Endothelial cell of umbilical vein (primary cell): Measurements from ENCODE around the gene CXCL11. TPM values are rescaled to one million over a fixed set of nuclear protein-coding genes. Genes with fewer than 3 reads are reported as not detected.

Experiments used
- BruUV-seq: library from RNA; stranded (reverse); fragments of 400-500 nt; replicated peaks from 2 replicates; lab custom pipeline; 2021; lab: Mats Ljungman, UMichigan
- CTCF ChIA-PET: fragments of 300-600, 350-600 bp; sonication (Branson Sonifier 250); formaldehyde crosslinking; loops from one replicate; lab custom pipeline; 2021; ENCODE audit warnings: antibody characterized with exemption, inconsistent platforms; lab: Charles Lee
- POLR2A ChIA-PET: fragments of 300-600, 350-600 bp; sonication (Branson Sonifier 250); formaldehyde crosslinking; loops from one replicate; lab custom pipeline; 2021; ENCODE audit warnings: antibody characterized with exemption, inconsistent platforms; lab: Charles Lee
- DNase-seq: peaks from one replicate; pipeline ENCODE4 v3.0.0-alpha.2; 2011; ENCODE audit warnings: low read depth, low spot score
- FAIRE-seq: peaks from 2 replicates; lab custom pipeline; 2011; peaks lifted over from hg19 to GRCh38; lab: Jason Lieb, UNC
- H2AFZ ChIP-seq: 2 replicates; pipeline ENCODE4 v1.6.0; 2012; ENCODE audit warnings: low read depth, low read length, control low read depth, inconsistent platforms
- H3K27ac ChIP-seq: 2 replicates; pipeline ENCODE4 v1.5.1; 2011; ENCODE audit warnings: low read depth, mild to moderate bottlenecking, control low read depth, low read length, moderate library complexity; ENCODE audit not compliant: insufficient read depth
- H3K27me3 ChIP-seq, 2 experiments: 2 replicates each; pipeline versions ENCODE4 v1.6.0 to v1.6.1; 2011; ENCODE audit warnings: low read length in 2 of 2, mixed read lengths in 1 of 2; ENCODE audit not compliant: control insufficient read depth in 2 of 2, insufficient read depth in 2 of 2
- H3K36me3 ChIP-seq, 2 experiments: 2 replicates in 1 of 2; 3 replicates in 1 of 2; pipeline ENCODE4 v1.5.1; 2011; ENCODE audit warnings: low read length in 2 of 2, mild to moderate bottlenecking in 1 of 2, moderate library complexity in 1 of 2; ENCODE audit not compliant: control insufficient read depth in 2 of 2, insufficient read depth in 2 of 2; ENCODE audit errors: extremely low read depth in 1 of 2
- H3K4me1 ChIP-seq: 3 replicates; pipeline ENCODE4 v1.5.1; 2011; ENCODE audit warnings: mild to moderate bottlenecking, low read length; ENCODE audit not compliant: control insufficient read depth, insufficient read depth; ENCODE audit errors: extremely low read depth
- H3K4me2 ChIP-seq: 2 replicates; pipeline ENCODE4 v1.6.1; 2011; ENCODE audit warnings: low read length, control low read depth, mixed read lengths; ENCODE audit not compliant: insufficient read depth
- H3K4me3 ChIP-seq, 3 experiments: fragments of 200-600 bp in 1 of 3; sonication (generic), shearing (Covaris generic) in 1 of 3; replicated peaks in 1 of 3; 2 replicates each; pipeline ENCODE4 v1.5.1; 2011 to 2016; ENCODE audit warnings: control low read depth in 3 of 3, low read length in 3 of 3, mild to moderate bottlenecking in 2 of 3, inconsistent platforms in 1 of 3, low read depth in 1 of 3, moderate library complexity in 1 of 3; ENCODE audit not compliant: insufficient read depth in 1 of 3
- H3K79me2 ChIP-seq: 2 replicates; pipeline ENCODE4 v1.6.0; 2012; ENCODE audit warnings: low read length, inconsistent platforms; ENCODE audit not compliant: control insufficient read depth, insufficient read depth
- H3K9ac ChIP-seq: replicated peaks from 2 replicates; pipeline ENCODE3; 2011; ENCODE audit warnings: low read length, control low read depth; ENCODE audit not compliant: insufficient read depth; ENCODE audit errors: extremely low read depth
- H3K9me1 ChIP-seq: replicated peaks from 3 replicates; pipeline ENCODE4 v1.6.0; 2011; ENCODE audit warnings: mild to moderate bottlenecking, low read length; ENCODE audit not compliant: control insufficient read depth, insufficient read depth; ENCODE audit errors: extremely low read depth
- H3K9me3 ChIP-seq: replicated peaks from 2 replicates; pipeline ENCODE4 v1.5.1; 2012; ENCODE audit warnings: low read length, inconsistent platforms; ENCODE audit not compliant: control insufficient read depth, insufficient read depth
- H4K20me1 ChIP-seq: replicated peaks from 2 replicates; pipeline ENCODE3; 2011; ENCODE audit warnings: mild to moderate bottlenecking, low read length; ENCODE audit not compliant: control insufficient read depth, insufficient read depth; ENCODE audit errors: extremely low read depth
- CTCF ChIP-seq, 2 donors: IDR thresholded peaks; 1 replicate in 1 of 2; 2 replicates in 1 of 2; pipeline ENCODE4 v1.5.1; 2011; ENCODE audit warnings: low read length in 2 of 2, mild to moderate bottlenecking in 2 of 2, moderate library complexity in 2 of 2, control low read depth in 1 of 2, inconsistent platforms in 1 of 2, low read depth in 1 of 2; ENCODE audit not compliant: insufficient read depth in 1 of 2; ENCODE audit errors: extremely low read depth in 1 of 2
- EZH2 ChIP-seq: IDR thresholded peaks from 2 replicates; pipeline ENCODE4 v1.6.1; 2012; ENCODE audit warnings: borderline replicate concordance, low read depth, mild to moderate bottlenecking, moderate library complexity, low read length, inconsistent platforms; ENCODE audit not compliant: severe bottlenecking
- FOS ChIP-seq: IDR thresholded peaks from 2 replicates; pipeline ENCODE4 v1.6.1; 2011; ENCODE audit warnings: mild to moderate bottlenecking, low read length, moderate library complexity, borderline replicate concordance; ENCODE audit not compliant: insufficient read depth
- GATA2 ChIP-seq: IDR thresholded peaks from 2 replicates; pipeline ENCODE4 v1.7.0; 2011; ENCODE audit warnings: low read depth, mild to moderate bottlenecking, moderate library complexity, mixed read lengths, low read length; ENCODE audit not compliant: insufficient read length, insufficient read depth
- JUN ChIP-seq: IDR thresholded peaks from 2 replicates; pipeline ENCODE4 v1.6.1; 2011; ENCODE audit warnings: borderline replicate concordance, low read depth; ENCODE audit not compliant: insufficient read length, insufficient read depth
- MAX ChIP-seq: IDR thresholded peaks from 2 replicates; pipeline ENCODE4 v1.6.1; 2011; ENCODE audit not compliant: insufficient read depth, insufficient read length
- MYC ChIP-seq: IDR thresholded peaks from one replicate; pipeline ENCODE4 v1.6.1; 2011; ENCODE audit warnings: mild to moderate bottlenecking, low read depth, low read length
- POLR2A ChIP-seq: IDR thresholded peaks from 2 replicates; pipeline ENCODE4 v1.6.1; 2012; ENCODE audit warnings: low read depth, mild to moderate bottlenecking, control low read depth, low read length
- POLR2AphosphoS5 ChIP-seq: IDR thresholded peaks from 2 replicates; pipeline ENCODE4 v1.6.1; 2012; ENCODE audit warnings: low read depth, mild to moderate bottlenecking, control low read depth, low read length, moderate library complexity; ENCODE audit not compliant: insufficient read depth
- dilution Hi-C: fragments of 300-500 bp; cut with MboI; formaldehyde crosslinking; loops from one replicate; pipeline ENCODE4 v1.15.0; 2019; ENCODE audit warnings: low sequenced_read_pairs; ENCODE audit not compliant: extremely low pct_ligation_motif_present
- intact Hi-C: fragments of 100-400 bp; cut with micrococcal nuclease; formaldehyde crosslinking; loops from one replicate; pipeline ENCODE4 v1.10.0; 2022
- polyA plus RNA-seq, 4 experiments: library from polyadenylated mRNA; depleted of rRNA in 3 of 4; stranded (reverse) in 3 of 4; unstranded in 1 of 4; fragments of >200 nt; gene quantifications; 2 replicates each; pipeline versions ENCODE4 v1.2.1 to v1.2.3, GENCODE V29; 2011 to 2012; ENCODE audit warnings: missing spikeins in 1 of 4
- total RNA-seq: library from RNA; stranded (reverse); gene quantifications from 2 replicates; pipeline ENCODE4 v1.2.3, GENCODE V29; 2021

Gene CXCL11
- total and polyA plus RNA-seq, 2 donors (not counting 3 experiments of a cell fraction or from before 2014, with no cell fraction given) = 0.91 to 1.1 TPM

- Histone ChIP-seq H3K9me3 (no peaks in the 10 kb centered on the region), H3K4me1 (no peaks in the 10 kb centered on the region), H3K4me2 (no peak overlapping the region), H3K27me3 (peaks cover 9 to 10% of the 10 kb centered on the region in 2 experiments), H3K79me2 (no peaks in the 10 kb centered on the region), H2AFZ (no peak overlapping the region), H4K20me1 (no peaks in the 10 kb centered on the region), H3K9me1 (no peaks in the 10 kb centered on the region), H3K27ac (no peak overlapping the region), H3K9ac (no peak overlapping the region), H3K36me3 (no peaks in the 10 kb centered on the region), H3K4me3 (no peak overlapping the region)
- FAIRE-seq (no peak), DNase-seq (no peak)
- ChIA-PET POLR2A (no interaction called here), CTCF (no interaction called here)
- intact Hi-C loops (no loop called here), dilution Hi-C loops (no loop called here)
- no TSS peak for BruUV-seq
- TF ChIP-seq MAX (no peak), POLR2AphosphoS5 (no peak), MYC (no peak), EZH2 (no peak), FOS (no peak), CTCF (IDR thresholded peaks at IDR 0.05; ENCODE audit: extremely low read depth in 1 of 2, insufficient read depth in 1 of 2, low read depth in 1 of 2, low read length in 2 of 2) (no peak), POLR2A (no peak), GATA2 (no peak), JUN (no peak)
Observed at GRCh38 chr4:76017056-76017686, 18.7 kb downstream of the CXCL11 start.
